Stimulated activated CD8-positive, alpha-beta memory T cell treated with anti-CD3 and anti-CD28 coated beads, Interleukin-15, amount 100 ng/mL, for 24 hours (primary cell): ENCODE results near the gene SRPX.

Source experiments
- DNase-seq: peaks from one replicate; pipeline ENCODE4 v3.0.0-alpha.2; 2020; ENCODE audit warnings: low read depth

SRPX gene

DNA sequence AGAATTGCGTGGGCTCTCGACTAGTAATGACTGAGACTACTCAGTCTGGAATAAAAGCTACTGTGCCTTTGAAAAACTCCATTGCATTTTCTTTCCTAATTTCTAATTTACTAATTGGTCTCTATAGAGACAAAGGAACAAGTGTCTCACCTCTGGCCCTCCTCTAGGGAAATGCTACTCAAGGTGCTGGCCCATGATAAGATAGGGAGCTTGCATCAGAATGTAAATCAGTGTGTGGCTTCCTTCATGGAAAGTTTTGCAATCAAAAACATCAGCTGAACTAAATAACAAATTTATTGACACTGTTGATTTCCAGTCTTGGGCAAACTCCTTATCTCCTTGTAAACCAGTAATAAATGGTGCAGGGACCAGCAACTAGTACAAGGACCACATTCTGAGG lies 81.8 kb downstream of the SRPX start:
- no peak for DNase-seq

GRCh38 chrX:38138157-38138891 lies 82.3 kb downstream of the SRPX start:
- DNase-seq: no peak

GRCh38 chrX:38129366-38129765 lies 91.3 kb downstream of the SRPX start:
- no peak for DNase-seq

GRCh38 chrX:38127961-38128360 lies 92.7 kb downstream of the SRPX start:
- no peak for DNase-seq

- DNase-seq: no peak
Observed at GRCh38 chrX:38126179-38126578, 94.5 kb downstream of the SRPX start.

DNA sequence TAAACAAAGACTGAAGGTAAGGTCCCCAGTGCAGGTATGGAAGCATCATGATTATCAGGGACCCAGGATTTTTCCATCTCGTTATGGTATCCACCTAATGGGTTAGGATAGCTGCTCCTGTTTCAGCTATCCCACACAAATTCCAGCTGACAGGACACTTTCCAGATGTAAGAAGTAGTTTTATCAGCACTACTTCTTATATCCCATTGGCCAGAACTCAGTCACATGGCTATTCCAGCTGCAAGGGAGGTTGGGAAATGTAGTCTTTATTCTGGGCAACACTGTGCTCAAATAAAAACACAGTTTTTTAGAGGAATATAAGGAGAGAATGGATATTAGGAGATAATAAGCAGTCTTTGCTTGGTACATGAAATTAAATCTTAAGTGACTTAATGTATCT lies 96.7 kb downstream of the SRPX start:
- no peak for DNase-seq

- no peak for DNase-seq
Observed at GRCh38 chrX:38117485-38117884, 103.2 kb downstream of the SRPX start.

DNA sequence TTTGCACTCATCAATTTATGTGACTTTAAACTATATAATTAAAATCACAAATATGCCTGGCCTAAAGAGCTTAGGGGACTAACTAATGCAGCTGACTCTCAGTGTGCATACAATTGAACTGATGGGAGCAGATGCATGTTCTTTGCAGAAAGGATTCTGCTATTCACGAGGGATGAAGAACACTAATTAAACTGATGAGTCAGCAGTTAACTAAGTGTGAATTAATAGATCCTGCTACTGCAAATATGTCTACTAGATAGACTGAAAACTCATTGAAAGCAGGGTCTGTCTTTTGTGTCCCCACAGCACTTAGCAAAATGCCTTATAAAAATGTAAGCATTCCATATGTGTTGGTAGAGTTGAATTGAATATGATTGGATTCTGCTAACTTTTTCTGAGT lies 104.0 kb downstream of the SRPX start:
- no peak for DNase-seq

GRCh38 chrX:38112566-38112965 lies 108.1 kb downstream of the SRPX start:
- DNase-seq: no peak

DNA sequence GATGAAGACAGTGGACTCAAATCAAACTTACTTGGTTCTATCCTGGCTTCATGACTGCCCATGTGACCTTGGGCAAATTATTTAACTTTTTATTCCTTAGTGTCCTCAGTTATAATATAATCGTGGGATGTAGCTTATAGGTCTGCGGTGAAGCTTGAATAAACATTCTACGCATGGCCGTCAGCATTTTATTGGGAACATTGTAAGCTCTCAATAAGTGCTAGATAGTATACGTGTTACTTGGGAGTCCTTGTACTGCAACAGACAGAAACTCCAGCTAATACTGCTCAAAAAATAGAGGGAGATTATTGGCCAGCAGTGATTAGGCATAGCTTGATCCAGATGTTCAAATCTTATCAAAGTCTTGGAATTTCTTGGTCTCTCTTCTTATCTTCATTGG lies 109.5 kb downstream of the SRPX start:
- no peak for DNase-seq

DNA sequence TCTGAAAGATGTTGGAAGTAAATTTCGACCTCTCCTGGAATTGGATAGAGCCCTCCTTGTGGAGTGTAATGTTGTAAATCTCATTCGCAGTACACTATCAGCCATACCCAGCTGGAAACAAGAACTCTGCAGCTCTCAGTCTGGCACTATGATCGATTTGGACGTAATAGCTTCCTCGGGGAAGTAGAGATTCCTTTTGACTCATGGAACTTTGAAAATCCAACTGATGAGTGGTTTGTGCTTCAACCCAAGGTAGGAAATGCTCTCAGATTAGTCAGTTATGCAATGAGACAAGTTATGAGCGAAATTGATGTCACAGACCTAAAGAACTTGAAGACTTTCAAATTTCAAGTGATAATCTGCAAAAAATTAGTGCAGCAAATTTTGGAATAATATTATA lies 110.4 kb downstream of the SRPX start:
- no peak for DNase-seq

DNA sequence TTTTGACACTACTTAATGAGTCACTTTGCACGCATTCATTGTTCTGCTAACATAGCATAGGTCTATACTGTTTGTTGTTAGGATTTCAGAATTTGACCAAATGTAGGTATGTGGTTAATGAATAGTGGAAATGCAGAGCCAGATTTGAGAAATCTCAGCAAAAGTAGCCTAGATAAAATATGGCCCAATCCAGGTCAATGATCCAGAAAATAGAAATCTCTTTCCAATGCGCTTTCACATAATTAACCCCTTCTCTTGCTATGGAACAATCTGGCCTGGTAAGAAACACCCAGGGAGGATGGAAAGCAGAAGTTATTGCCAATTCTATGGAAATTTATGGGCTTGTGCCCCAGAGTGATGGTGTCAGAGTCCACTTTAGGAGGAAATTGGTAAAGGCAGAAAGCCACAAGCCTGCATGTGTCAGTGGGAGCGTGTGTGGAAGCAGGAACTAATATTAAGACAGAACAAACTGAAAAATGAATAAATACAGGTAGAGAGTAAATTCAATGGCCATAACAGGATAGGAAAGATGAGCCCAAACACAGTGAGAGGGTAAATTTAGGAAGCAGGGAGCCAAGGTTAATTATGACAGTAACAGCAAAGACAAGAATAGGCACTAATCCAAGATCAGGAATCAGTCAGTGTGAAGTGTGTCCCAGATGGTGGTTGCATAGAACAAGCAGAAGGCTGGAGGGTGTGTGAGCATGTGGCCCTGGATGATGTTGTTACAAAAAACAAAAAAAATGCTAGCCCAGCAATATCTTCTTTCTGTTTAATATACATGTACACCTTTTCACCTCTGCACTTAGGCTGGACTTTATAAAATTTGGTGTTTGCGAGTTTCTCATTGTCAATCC lies 111.4 kb downstream of the SRPX start:
- no peak for DNase-seq

- no peak for DNase-seq
Observed at GRCh38 chrX:38108364-38108763, 112.3 kb downstream of the SRPX start.

DNA sequence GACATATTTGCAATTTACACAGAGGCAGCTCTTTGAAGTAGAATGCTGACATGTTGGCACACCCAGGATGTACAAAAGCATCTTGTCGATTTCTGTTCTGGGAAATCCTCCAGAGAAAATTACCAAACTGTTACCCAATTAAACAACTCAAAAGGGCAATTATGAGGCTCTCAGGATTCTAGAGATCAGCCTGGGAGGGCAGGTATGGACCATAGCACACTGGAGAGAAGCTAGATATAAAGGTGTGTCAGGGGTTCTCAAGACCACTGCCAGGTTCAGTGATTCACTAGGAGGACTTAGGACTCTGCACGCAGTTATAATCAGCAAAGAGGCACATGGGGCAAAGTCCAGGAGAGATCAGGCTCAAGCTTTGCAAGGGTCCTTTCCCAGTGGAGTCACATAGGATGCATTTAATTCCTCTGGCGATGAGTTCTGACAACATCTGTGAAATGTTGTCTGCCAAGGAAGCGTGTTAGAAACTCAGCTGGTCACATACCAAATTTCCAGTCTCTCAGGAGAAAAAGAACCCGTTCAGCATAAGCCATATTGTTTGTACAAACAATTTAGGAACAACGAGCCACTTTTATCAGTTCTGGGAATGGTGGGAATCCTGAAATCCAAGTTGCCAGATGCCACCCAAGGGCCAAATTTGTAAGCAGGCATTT lies 113.5 kb downstream of the SRPX start:
- DNase-seq: no peak

- DNase-seq: no peak
Observed at GRCh38 chrX:38105216-38105725, 115.4 kb downstream of the SRPX start.

- no peak for DNase-seq
Observed at GRCh38 chrX:38103857-38104812, 116.5 kb downstream of the SRPX start.

DNA sequence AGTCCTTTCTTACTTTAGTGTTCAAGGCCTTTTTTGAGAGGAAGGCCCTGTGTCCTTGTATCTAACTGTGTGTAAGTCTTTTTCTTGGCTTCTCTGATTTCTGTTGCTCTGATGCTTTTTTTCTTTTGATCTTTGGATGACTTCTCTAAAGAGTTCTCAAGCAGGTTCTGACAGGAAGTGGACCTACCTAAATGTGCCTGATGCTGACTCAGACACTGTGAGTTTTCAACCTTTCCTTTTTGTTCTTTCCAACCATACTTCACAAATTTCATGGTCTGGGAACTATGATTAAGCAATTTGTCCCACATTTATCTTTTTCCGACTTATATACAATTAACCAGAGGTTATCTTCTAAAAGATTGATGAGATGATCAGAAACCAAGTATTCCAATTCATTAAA lies 117.8 kb downstream of the SRPX start:
- no peak for DNase-seq

DNA sequence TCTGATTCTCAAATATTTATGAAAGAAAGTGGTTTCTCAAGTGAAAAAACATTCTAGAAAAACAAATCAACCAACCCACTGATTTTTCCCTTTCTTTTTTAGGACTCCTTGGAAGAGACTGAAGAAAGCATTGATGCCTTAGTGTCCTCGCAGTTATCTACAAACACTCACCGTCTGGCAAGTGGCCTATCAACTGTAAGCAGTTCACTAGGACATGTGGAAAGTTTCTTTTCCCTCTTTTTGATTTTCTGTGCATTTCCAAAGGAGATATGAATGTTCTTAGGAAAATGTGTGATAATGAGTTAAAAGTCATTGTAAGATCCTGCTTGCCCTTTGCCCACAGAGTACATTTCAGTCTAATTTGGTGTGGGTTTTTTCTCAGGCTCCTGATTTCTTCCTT lies 118.4 kb downstream of the SRPX start:
- no peak for DNase-seq

- no peak for DNase-seq
Observed at GRCh38 chrX:38099688-38100087, 121.0 kb downstream of the SRPX start.
